Testis (tissue), 3 donors: ENCODE results near the gene SURF2. TPM values are rescaled to one million over a fixed set of nuclear protein-coding genes. Genes with fewer than 3 reads are reported as not detected.

Experiments
- DNase-seq: peaks from one replicate; pipeline ENCODE4 v3.0.0-alpha.2; 2019
- H3K27ac ChIP-seq, 2 donors: fragments of 200-600 bp; sonication (generic); one replicate each; pipeline ENCODE4 v1.5.1; 2019
- H3K27me3 ChIP-seq: fragments of 200-600 bp; sonication (generic); one replicate; pipeline ENCODE4 v1.5.1; 2019
- H3K36me3 ChIP-seq: fragments of 200-600 bp; sonication (generic); one replicate; pipeline ENCODE4 v1.5.1; 2017; ENCODE audit warnings: low read depth; ENCODE audit errors: missing control alignments
- H3K4me1 ChIP-seq: fragments of 200-600 bp; sonication (generic); one replicate; pipeline ENCODE4 v1.5.1; 2019
- H3K4me3 ChIP-seq, 2 donors: fragments of 200-600 bp; sonication (generic); one replicate each; pipeline ENCODE4 v1.5.1; 2017 to 2019
- H3K9me3 ChIP-seq: fragments of 200-600 bp; sonication (generic); one replicate; pipeline ENCODE4 v1.5.1; 2017
- POLR2A ChIP-seq: fragments of 450-650 bp; IDR thresholded peaks from one replicate; pipeline ENCODE4 v1.6.1; 2017; ENCODE audit warnings: antibody characterized with exemption, mild to moderate bottlenecking, moderate library complexity
- WGBS, 2 donors: methylation state at CpG; one replicate each; pipeline ENCODE4 v1.1.5; 2018; 5-methylcytosine and 5-hydroxymethylcytosine counted together
- intact Hi-C: fragments of 100-400 bp; cut with DNase I; formaldehyde crosslinking; loops from one replicate; pipeline ENCODE4 v1.15.1; 2023; ENCODE audit warnings: low total_unique reads
- polyA plus RNA-seq: library from polyadenylated mRNA; stranded (reverse); fragments of 350-450 nt; fragmentation: Illumina TruSeq; extraction: RNeasy Lipid Tissue Mini Kit (QIAGEN cat#74804); gene quantifications from one replicate; pipeline ENCODE4 v1.2.3, GENCODE V29; 2014; ENCODE audit warnings: low read depth, low replicate concordance; ENCODE audit not compliant: insufficient read depth
- total RNA-seq, 2 donors: library from RNA; depleted of rRNA; stranded (reverse); fragments of >200 nt; gene quantifications; one replicate each; pipeline ENCODE4 v1.2.3, GENCODE V29; 2016
- TF ChIP-seq, protein P1 (sequence below), 3 experiments: fragments of 450-650 bp in 2 of 3; fragments of 200-600 bp in 1 of 3; sonication (generic) in 1 of 3; IDR thresholded peaks; one replicate each; pipeline ENCODE4 v1.5.1; 2016 to 2019; ENCODE audit warnings: antibody characterized with exemption in 3 of 3, mild to moderate bottlenecking in 2 of 3, moderate library complexity in 1 of 3

Gene SURF2
- total and polyA plus RNA-seq, 3 donors from 2014 or later = 103 to 160 (median 121) TPM

DNA sequence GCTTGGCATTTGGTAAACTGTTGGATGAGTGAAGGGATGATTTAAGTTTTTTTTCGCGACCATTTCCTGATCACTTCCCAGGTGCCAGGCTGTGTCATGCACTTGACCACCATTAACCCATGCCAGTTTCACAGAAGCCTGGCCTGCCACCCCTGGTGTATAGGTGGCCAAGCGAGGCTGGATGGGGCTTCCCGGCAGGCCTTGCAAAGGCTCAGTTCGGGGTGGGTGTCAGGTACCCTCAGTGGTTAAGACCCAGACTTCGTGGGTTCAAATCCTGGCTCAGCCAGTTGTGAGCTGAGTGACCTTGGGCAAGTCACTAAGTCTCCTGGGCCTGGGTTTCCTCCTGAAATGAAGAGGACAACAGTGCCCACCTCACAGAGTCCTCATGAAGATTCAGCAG is 10.8 kb upstream of the SURF2 start:
- H3K4me1 ChIP-seq = peaks cover 24% of the 10 kb centered on the region
- H3K36me3 ChIP-seq = no peaks in the 10 kb centered on the region
- H3K4me3 ChIP-seq = no peak overlapping the region
- intact Hi-C loops = no loop called here
- no peak overlapping the region for H3K27ac ChIP-seq
- no peak for DNase-seq
- WGBS, 2 donors = 93 to 96% methylated on average over 3 to 6 of the region's 6 CpGs
- no peaks in the 10 kb centered on the region for H3K27me3 ChIP-seq
- H3K9me3 ChIP-seq = no peaks in the 10 kb centered on the region
- TF ChIP-seq, protein P1, sequence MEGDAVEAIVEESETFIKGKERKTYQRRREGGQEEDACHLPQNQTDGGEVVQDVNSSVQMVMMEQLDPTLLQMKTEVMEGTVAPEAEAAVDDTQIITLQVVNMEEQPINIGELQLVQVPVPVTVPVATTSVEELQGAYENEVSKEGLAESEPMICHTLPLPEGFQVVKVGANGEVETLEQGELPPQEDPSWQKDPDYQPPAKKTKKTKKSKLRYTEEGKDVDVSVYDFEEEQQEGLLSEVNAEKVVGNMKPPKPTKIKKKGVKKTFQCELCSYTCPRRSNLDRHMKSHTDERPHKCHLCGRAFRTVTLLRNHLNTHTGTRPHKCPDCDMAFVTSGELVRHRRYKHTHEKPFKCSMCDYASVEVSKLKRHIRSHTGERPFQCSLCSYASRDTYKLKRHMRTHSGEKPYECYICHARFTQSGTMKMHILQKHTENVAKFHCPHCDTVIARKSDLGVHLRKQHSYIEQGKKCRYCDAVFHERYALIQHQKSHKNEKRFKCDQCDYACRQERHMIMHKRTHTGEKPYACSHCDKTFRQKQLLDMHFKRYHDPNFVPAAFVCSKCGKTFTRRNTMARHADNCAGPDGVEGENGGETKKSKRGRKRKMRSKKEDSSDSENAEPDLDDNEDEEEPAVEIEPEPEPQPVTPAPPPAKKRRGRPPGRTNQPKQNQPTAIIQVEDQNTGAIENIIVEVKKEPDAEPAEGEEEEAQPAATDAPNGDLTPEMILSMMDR (IDR thresholded peaks at IDR 0.05) = no peak
- TF ChIP-seq POLR2A = no peak

DNA sequence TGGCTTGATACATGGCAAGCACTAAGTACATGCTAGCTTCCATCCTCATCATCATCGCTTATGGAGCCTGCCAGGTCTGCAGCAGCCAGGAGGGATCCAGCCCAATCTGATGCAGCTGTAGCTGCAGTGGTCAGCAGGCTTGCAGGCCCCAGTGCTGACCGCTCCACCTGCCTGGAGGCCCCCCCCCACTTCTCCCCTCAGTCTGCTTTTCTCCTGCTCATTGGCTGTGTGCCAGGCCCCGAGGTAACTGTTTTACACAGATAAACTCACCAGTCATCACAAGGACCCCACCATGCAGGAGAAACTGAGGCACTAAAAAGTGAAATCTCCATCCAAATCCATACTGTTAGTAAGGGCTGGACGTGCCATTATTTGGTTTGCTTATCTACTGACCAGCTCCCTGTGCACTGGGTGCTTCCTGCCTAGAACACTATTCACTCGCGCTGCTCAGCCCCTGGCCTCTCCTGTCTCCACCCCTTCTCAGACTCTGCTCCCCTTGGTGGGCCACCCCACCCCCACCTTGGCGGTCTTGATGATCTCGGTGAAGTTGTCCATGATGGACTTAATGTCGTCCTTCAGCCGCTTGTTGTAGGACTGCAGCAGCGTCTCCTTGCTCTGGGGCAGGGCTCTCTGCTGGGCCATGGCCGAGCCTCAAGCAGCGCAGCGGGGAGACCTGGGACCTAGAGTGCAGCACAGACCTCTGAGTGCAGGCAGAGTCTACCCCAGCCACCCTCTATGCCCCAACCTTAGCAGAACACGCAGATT is 10.1 kb upstream of the SURF2 start:
- Histone ChIP-seq H3K27me3 (no peaks in the 10 kb centered on the region), H3K27ac (peak overlapping the region; percentile 89 to 90), H3K36me3 (no peaks in the 10 kb centered on the region), H3K4me3 (no peak overlapping the region), H3K4me1 (peaks cover 24% of the 10 kb centered on the region), H3K9me3 (no peaks in the 10 kb centered on the region)
- intact Hi-C loops = no loop called here
- 38 to 48% methylated on average over 15 of the region's 15 CpGs for WGBS, 2 donors
- no peak for DNase-seq
- TF ChIP-seq, protein P1 (IDR thresholded peaks at IDR 0.05) = no peak
- no peak for TF ChIP-seq POLR2A

DNA sequence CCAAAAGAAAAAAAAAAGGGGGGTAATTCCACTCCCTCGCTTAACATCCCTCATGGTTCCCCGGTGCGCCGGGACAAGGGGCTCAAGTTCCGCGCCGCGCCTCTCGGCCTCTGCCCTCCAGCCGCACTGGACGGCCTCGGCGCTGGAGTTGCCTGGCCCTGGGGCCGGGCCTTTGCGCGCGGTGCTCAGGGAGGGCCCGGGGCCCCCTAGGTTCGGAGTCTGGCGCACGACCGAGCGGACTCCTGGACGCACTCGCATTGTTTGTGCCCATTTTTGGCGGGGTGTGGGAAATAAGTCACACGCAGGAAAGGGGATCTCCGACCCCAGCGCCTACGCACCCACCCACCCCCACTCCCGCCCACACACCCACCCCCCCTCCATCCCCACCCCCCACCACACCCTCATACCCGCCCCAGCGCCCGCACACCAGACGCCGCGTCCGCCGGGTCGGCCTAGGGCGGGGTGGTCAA is 8.8 kb upstream of the SURF2 start:
- H3K9me3 ChIP-seq = no peaks in the 10 kb centered on the region
- peak overlapping the region; percentile 98 to 99 for H3K4me3 ChIP-seq
- H3K27ac ChIP-seq = peak overlapping the region; percentile 89 to 90
- no peaks in the 10 kb centered on the region for H3K27me3 ChIP-seq
- 0 to 2% methylated on average over 18 to 34 of the region's 41 CpGs for WGBS, 2 donors
- H3K36me3 ChIP-seq = no peaks in the 10 kb centered on the region
- intact Hi-C loops = no loop called here
- TF ChIP-seq, protein P1 (IDR thresholded peaks at IDR 0.05) = no peak
- no peak for TF ChIP-seq POLR2A
- H3K4me1 ChIP-seq = peaks cover 24% of the 10 kb centered on the region
- DNase-seq = no peak

DNA sequence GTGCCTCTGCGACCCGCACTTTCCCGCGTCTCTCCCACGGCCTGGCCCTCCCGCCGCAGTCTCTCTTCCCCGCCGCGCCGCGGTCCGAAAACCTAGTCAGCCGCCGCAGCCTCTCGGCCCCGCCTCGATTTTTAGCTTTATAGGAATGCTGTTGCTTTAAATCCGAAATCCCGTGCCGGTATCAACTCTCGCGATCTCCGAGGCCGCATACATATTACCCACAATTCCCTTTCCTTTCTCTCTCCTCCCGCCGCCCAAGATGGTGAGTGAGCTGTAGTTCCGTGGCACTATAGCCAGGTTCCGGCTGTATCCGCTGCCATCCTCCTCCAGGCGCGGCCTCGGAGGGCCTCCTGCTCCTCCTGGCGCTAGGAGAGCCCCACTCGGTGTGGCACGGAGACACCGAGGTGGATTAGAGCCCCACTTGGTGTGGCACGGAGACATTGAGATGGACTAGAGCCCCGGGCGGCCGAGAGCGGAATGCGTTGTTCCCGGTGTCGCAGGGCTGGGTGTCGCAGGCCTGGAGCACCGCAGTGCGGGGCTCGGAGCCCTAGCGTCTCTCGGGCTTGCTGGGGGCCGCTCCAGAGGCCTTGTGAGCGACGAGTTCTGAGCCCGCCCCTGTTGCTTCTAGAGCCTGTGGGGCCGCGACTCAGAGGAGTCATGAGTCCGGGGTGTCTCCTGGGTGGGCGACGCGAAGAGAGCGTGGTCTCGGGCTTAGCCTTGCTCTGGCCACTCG is 8.2 kb upstream of the SURF2 start, which contains the start of the genes MED22 and RPL7A:
MED22 (minus strand) TSS at position 147 of the 733 bp plus-strand sequence. CDS start 1,469 bp downstream, outside the sequence.
RPL7A (plus strand) TSS at position 234 of the 733 bp plus-strand sequence; CDS start at position 260, 26 bp downstream.
- no peak for TF ChIP-seq POLR2A
- TF ChIP-seq, protein P1 (IDR thresholded peaks at IDR 0.05) = peak in 2 of 3 experiments; percentile 19 to 27
- 1% methylated on average over 25 to 64 of the region's 64 CpGs for WGBS, 2 donors
- H3K27ac ChIP-seq = peak within 1 kb of the TSS; percentile 89 to 90
- H3K36me3 ChIP-seq = no peaks in the 10 kb centered on the region
- no peaks in the 10 kb centered on the region for H3K9me3 ChIP-seq
- H3K4me3 ChIP-seq = peak within 1 kb of the TSS; percentile 98 to 99
- peaks cover 24% of the 10 kb centered on the region for H3K4me1 ChIP-seq
- intact Hi-C loops = no loop called here
- DNase-seq = peak; percentile 97
- no peaks in the 10 kb centered on the region for H3K27me3 ChIP-seq
